Head of caudate nucleus (tissue), 42 donors: ENCODE data around the gene CABP1.
"Not testable (repeated sequence)": the region's sequence is repeated elsewhere in the genome, so short reads cannot be mapped to it uniquely, and the experiment has no call there.

Experiments used
- DNase-seq, 42 donors: peaks; one replicate each; pipeline versions ENCODE4 v3.0.0 to v3.0.0-alpha.2; 2020 to 2021; ENCODE audit warnings: mixed read lengths in 7 of 42
- intact Hi-C: fragments of 100-400 bp; cut with DNase I; formaldehyde crosslinking; loops from one replicate; pipeline ENCODE4 v1.15.0; 2022

Gene CABP1

GRCh38 chr12:120639771-120640721 is at the start of gene CABP1:
Gene CABP1 (plus strand): TSS chr12:120640626. CDS start chr12:120640686, 60 bp downstream.
- intact Hi-C loops, result no loop called here
- peak in 31 of 42 donors; percentile 22 to 68 (median 46) for DNase-seq

GRCh38 chr12:120590741-120591407 is 49.6 kb upstream of the CABP1 start:
- intact Hi-C loops, result no loop called here
- no peak for DNase-seq

- no peak for DNase-seq
- intact Hi-C loops, result no loop called here
These were observed 48.0 kb upstream of the CABP1 start for GRCh38 chr12:120592121-120593049.

GRCh38 chr12:120596901-120597300 is 43.5 kb upstream of the CABP1 start:
- DNase-seq, result no peak
- intact Hi-C loops, result no loop called here

- intact Hi-C loops, result no loop called here
- DNase-seq, result no peak
These were observed 42.6 kb upstream of the CABP1 start for GRCh38 chr12:120597861-120598260.

- intact Hi-C loops, result no loop called here
These were observed 41.6 kb upstream of the CABP1 start for GRCh38 chr12:120598674-120599463.

GRCh38 chr12:120599672-120600552 is 40.5 kb upstream of the CABP1 start:
- DNase-seq, result no peak
- intact Hi-C loops, result no loop called here

More at GRCh38 chr12:120598674-120599463, 41.6 kb upstream of the CABP1 start:
- DNase-seq, result no peak

GRCh38 chr12:120602416-120602815 is 38.0 kb upstream of the CABP1 start:
- DNase-seq, intact Hi-C loops: not testable (repeated sequence)

- intact Hi-C loops, result no loop called here
- no peak for DNase-seq
These were observed 29.9 kb upstream of the CABP1 start for GRCh38 chr12:120610560-120610959.

- DNase-seq, intact Hi-C loops: not testable (repeated sequence)
These were observed 28.9 kb upstream of the CABP1 start for GRCh38 chr12:120611534-120611933.

GRCh38 chr12:120614848-120615247 is 25.6 kb upstream of the CABP1 start:
- no peak for DNase-seq
- intact Hi-C loops, result no loop called here

GRCh38 chr12:120617193-120617592 is 23.2 kb upstream of the CABP1 start:
- DNase-seq, intact Hi-C loops: not testable (repeated sequence)

- DNase-seq, intact Hi-C loops: not testable (repeated sequence)
These were observed 22.7 kb upstream of the CABP1 start for GRCh38 chr12:120617767-120618166.

- intact Hi-C loops, result no loop called here
- peak in 17 of 42 donors; percentile 10 to 62 (median 21) for DNase-seq
These were observed 21.3 kb upstream of the CABP1 start for GRCh38 chr12:120618954-120619615.

- no peak for DNase-seq
- intact Hi-C loops, result no loop called here
These were observed 19.8 kb upstream of the CABP1 start for GRCh38 chr12:120620624-120621023.

- no peak for DNase-seq
- intact Hi-C loops, result no loop called here
These were observed 14.6 kb upstream of the CABP1 start for GRCh38 chr12:120625557-120626419.
